ACC112 (cell line): ENCODE data around the gene BPIFB6.

Source experiments
- H2AFZ ChIP-seq: fragments of 200-600 bp; sonication (generic); one replicate; pipeline ENCODE4 v1.6.0; 2017; ENCODE audit warnings: antibody characterized with exemption, low read length; ENCODE audit not compliant: unreplicated experiment
- H3K27ac ChIP-seq: fragments of 200-600 bp; sonication (generic); 2 replicates; pipeline ENCODE4 v1.5.1; 2014; ENCODE audit warnings: low read depth, mild to moderate bottlenecking, antibody characterized with exemption, low read length, moderate library complexity
- H3K27me3 ChIP-seq: fragments of 200-600 bp; sonication (generic); 2 replicates; pipeline ENCODE4 v1.6.1; 2014; ENCODE audit warnings: mild to moderate bottlenecking, antibody characterized with exemption, low read length, moderate library complexity, mixed read lengths; ENCODE audit not compliant: insufficient read depth
- H3K36me3 ChIP-seq: fragments of 200-600 bp; sonication (generic); 2 replicates; pipeline ENCODE4 v1.6.1; 2016; ENCODE audit warnings: mild to moderate bottlenecking, antibody characterized with exemption, low read length, moderate library complexity, mixed read lengths; ENCODE audit not compliant: insufficient read depth
- H3K4me1 ChIP-seq: fragments of 200-600 bp; sonication (generic); one replicate; pipeline ENCODE4 v1.6.1; 2016; ENCODE audit warnings: low read length, mixed read lengths; ENCODE audit not compliant: insufficient read depth, unreplicated experiment, control insufficient read depth
- H3K4me3 ChIP-seq: fragments of 200-600 bp; sonication (generic); 2 replicates; pipeline ENCODE4 v1.5.1; 2014; ENCODE audit warnings: mild to moderate bottlenecking, low read depth, low read length
- H3K79me2 ChIP-seq: fragments of 200-600 bp; sonication (generic); one replicate; pipeline ENCODE4 v1.6.0; 2016; ENCODE audit warnings: low read length; ENCODE audit not compliant: control insufficient read depth, unreplicated experiment, insufficient read depth

Gene BPIFB6

GRCh38 chr20:33081411-33082154, 50.1 kb downstream of the BPIFB6 start:
- Histone ChIP-seq H3K36me3 (no peaks in the 10 kb centered on the region), H3K27me3 (peaks cover 17% of the 10 kb centered on the region; the same call in 1 of the 2 replicates), H3K4me1 (no peaks in the 10 kb centered on the region), H3K4me3 (no peak overlapping the region), H2AFZ (no peak overlapping the region), H3K79me2 (no peaks in the 10 kb centered on the region), H3K27ac (no peak overlapping the region)

DNA sequence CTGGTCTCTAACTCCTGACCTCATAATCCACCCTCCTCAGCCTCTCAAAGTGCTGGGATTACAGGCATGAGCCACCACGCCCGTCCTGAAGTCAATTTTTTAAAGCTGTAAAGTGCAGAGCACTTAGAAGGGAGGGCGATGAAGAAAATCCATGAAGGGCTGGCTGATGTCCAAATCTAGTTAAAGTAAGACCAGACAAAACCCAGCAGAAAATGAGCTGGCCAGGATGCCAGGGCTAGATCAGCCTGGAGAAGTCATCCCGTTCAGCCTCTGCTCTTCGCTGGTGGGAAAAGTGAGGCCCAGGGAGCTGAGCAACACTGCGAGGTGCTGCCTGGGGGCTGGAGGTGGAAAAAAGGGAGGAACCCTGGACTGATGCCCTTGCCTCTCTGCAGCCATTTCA, 51.1 kb downstream of the BPIFB6 start:
- Histone ChIP-seq H3K4me3 (no peak overlapping the region), H3K4me1 (no peaks in the 10 kb centered on the region), H3K27me3 (peaks cover 23% of the 10 kb centered on the region; the same call in 1 of the 2 replicates), H3K36me3 (no peaks in the 10 kb centered on the region), H3K27ac (no peak overlapping the region), H2AFZ (no peak overlapping the region), H3K79me2 (no peaks in the 10 kb centered on the region)

DNA sequence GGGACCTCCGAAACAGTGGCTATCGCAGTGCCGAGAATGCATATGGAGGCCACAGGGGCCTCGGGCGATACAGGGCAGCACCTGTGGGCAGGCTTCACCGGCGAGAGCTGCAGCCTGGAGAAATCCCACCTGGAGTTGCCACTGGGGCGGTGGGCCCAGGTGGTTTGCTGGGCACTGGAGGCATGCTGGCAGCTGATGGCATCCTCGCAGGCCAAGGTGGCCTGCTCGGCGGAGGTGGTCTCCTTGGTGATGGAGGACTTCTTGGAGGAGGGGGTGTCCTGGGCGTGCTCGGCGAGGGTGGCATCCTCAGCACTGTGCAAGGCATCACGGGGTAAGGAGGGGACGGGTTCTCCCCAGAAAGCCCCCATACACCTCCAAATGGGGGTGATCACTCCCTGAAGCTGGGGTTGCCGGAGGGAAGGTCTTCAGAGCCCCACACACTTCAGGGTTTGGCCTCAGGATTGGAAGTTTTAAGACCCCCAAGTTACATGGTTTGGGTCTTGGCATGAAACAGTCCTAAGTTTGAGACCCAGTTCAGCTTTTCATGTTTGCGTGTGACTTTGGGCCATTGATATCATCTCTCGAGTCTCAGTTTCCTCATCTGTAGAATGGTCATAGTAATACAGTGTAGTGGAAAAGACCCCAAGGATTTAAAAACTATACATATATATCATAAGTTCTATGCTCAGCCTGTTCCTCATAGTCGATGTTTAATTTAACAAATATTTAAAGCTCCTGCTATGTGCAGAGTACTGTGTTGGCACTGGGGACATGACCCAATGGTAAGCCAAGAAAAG, 52.3 kb downstream of the BPIFB6 start:
- no peaks in the 10 kb centered on the region for H3K79me2 ChIP-seq
- no peak overlapping the region for H3K4me3 ChIP-seq
- H3K36me3 ChIP-seq = no peaks in the 10 kb centered on the region
- peaks cover 29% of the 10 kb centered on the region for H3K27me3 ChIP-seq
- H3K27ac ChIP-seq = no peak overlapping the region
- no peak overlapping the region for H2AFZ ChIP-seq
- no peaks in the 10 kb centered on the region for H3K4me1 ChIP-seq

- no peak overlapping the region for H3K27ac ChIP-seq
- no peaks in the 10 kb centered on the region for H3K36me3 ChIP-seq
- no peaks in the 10 kb centered on the region for H3K4me1 ChIP-seq
- no peak overlapping the region for H3K4me3 ChIP-seq
- peaks cover 38% of the 10 kb centered on the region for H3K27me3 ChIP-seq
- H3K79me2 ChIP-seq = no peaks in the 10 kb centered on the region
- no peak overlapping the region for H2AFZ ChIP-seq
Observed at GRCh38 chr20:33084722-33085121, 53.3 kb downstream of the BPIFB6 start.

- Histone ChIP-seq H3K36me3 (no peaks in the 10 kb centered on the region), H3K79me2 (no peaks in the 10 kb centered on the region), H3K4me3 (no peak overlapping the region), H3K4me1 (no peaks in the 10 kb centered on the region), H2AFZ (no peak overlapping the region), H3K27ac (no peak overlapping the region), H3K27me3 (peaks cover 42% of the 10 kb centered on the region)
Observed at GRCh38 chr20:33086052-33086722, 54.7 kb downstream of the BPIFB6 start.

- no peak overlapping the region for H2AFZ ChIP-seq
- no peaks in the 10 kb centered on the region for H3K4me1 ChIP-seq
- no peak overlapping the region for H3K27ac ChIP-seq
- H3K4me3 ChIP-seq = no peak overlapping the region
- no peaks in the 10 kb centered on the region for H3K36me3 ChIP-seq
- H3K79me2 ChIP-seq = no peaks in the 10 kb centered on the region
- H3K27me3 ChIP-seq = peaks cover 45% of the 10 kb centered on the region
Observed at GRCh38 chr20:33091147-33091546, 59.7 kb downstream of the BPIFB6 start.

DNA sequence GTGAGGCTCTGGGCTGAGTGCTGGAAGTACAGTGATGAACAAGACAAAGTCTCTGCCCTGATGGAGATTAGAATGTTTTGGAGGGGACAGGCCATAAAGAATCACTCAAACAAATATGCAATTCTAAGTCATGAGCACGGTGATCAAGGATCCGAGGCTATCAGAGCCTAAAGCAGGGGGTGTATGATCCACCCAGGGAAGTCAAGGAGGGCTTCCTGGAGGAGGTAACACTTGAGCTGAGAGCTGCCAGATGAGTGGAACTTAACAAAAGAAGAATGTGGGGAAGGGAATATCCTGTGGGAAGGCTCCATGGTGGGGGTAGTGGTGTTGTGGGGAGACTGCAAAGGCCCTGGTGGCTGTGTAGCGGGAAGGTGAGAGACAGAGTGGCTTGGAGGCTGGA, 60.2 kb downstream of the BPIFB6 start:
- no peak overlapping the region for H3K4me3 ChIP-seq
- H3K36me3 ChIP-seq = no peaks in the 10 kb centered on the region
- H3K4me1 ChIP-seq = no peaks in the 10 kb centered on the region
- H3K27ac ChIP-seq = no peak overlapping the region
- no peak overlapping the region for H2AFZ ChIP-seq
- peaks cover 40% of the 10 kb centered on the region for H3K27me3 ChIP-seq
- no peaks in the 10 kb centered on the region for H3K79me2 ChIP-seq

DNA sequence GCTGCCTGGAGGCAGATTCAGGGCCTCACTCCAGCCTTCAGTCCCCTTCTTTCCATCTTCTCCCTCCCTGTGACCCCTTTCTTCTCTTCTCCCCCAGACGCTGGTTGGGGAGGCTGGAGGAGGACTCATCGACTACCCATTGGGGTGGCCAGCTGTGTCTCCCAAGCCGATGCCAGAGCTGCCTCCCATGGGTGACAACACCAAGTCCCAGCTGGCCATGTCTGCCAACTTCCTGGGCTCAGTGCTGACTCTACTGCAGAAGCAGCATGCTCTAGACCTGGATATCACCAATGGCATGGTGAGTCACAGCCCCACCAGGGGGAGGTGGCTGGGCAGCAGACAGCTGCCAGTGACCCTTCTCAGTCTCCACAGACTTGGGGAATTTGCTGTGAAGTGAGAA, 60.9 kb downstream of the BPIFB6 start:
- H3K36me3 ChIP-seq = no peaks in the 10 kb centered on the region
- no peak overlapping the region for H3K27ac ChIP-seq
- no peaks in the 10 kb centered on the region for H3K79me2 ChIP-seq
- H2AFZ ChIP-seq = no peak overlapping the region
- no peaks in the 10 kb centered on the region for H3K4me1 ChIP-seq
- no peak overlapping the region for H3K4me3 ChIP-seq
- peaks cover 35% of the 10 kb centered on the region for H3K27me3 ChIP-seq

DNA sequence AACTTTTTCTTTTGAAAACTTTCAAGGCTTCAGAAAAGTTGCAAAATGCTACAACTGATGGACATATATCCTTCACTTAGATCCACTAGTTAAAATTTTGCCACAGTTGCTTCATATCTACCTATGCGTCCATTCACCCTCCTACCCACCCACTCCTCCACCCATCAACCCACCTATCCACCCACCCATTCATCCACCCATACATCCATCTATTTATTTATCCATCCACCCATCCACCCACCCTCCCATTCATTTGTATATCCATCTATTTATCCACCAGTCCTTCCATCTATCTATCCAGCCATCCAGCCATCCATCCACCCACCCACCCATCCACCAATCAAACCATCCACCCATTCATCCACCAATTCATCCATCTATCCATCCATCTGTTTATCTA, 61.6 kb downstream of the BPIFB6 start:
- Histone ChIP-seq H3K4me3 (no peak overlapping the region), H3K27me3 (peaks cover 35% of the 10 kb centered on the region), H3K27ac (no peak overlapping the region), H3K36me3 (no peaks in the 10 kb centered on the region), H2AFZ (no peak overlapping the region), H3K4me1 (no peaks in the 10 kb centered on the region), H3K79me2 (no peaks in the 10 kb centered on the region)

- Histone ChIP-seq H3K4me1 (no peaks in the 10 kb centered on the region), H3K27ac (no peak overlapping the region), H3K79me2 (no peaks in the 10 kb centered on the region), H3K4me3 (no peak overlapping the region), H3K36me3 (no peaks in the 10 kb centered on the region), H3K27me3 (peaks cover 31% of the 10 kb centered on the region), H2AFZ (no peak overlapping the region)
Observed at GRCh38 chr20:33093582-33093981, 62.1 kb downstream of the BPIFB6 start.
